Liver (tissue), 9 donors: ENCODE data around the gene STAP2. TPM values are rescaled to one million over a fixed set of nuclear protein-coding genes. Genes with fewer than 3 reads are reported as not detected.
"Not testable (repeated sequence)": the region's sequence is repeated elsewhere in the genome, so short reads cannot be mapped to it uniquely, and the experiment has no call there.

Experiments used
- DNase-seq: peaks from one replicate; pipeline ENCODE4 v3.0.0-alpha.2; 2017; ENCODE audit warnings: low spot score
- H3K27ac ChIP-seq, 2 donors: one replicate each; pipeline ENCODE4 v1.7.0; 2013; ENCODE audit warnings: inconsistent platforms in 2 of 2, low read length in 2 of 2, control low read depth in 1 of 2, low read depth in 1 of 2, mild to moderate bottlenecking in 1 of 2
- H3K27me3 ChIP-seq, 4 donors: one replicate each; pipeline versions ENCODE4 v1.6.1 to v1.7.0; 2013; ENCODE audit warnings: low read length in 3 of 4, inconsistent platforms in 1 of 4, mild to moderate bottlenecking in 1 of 4, moderate library complexity in 1 of 4; ENCODE audit not compliant: control insufficient read depth in 4 of 4, insufficient read depth in 4 of 4
- H3K36me3 ChIP-seq, 4 donors: one replicate each; pipeline versions ENCODE4 v1.6.1 to v1.7.0; 2013; ENCODE audit warnings: low read length in 3 of 4, mild to moderate bottlenecking in 3 of 4, low read depth in 1 of 4, moderate library complexity in 1 of 4; ENCODE audit not compliant: control insufficient read depth in 4 of 4, insufficient read depth in 3 of 4
- H3K4me1 ChIP-seq, 4 donors: one replicate each; pipeline versions ENCODE4 v1.6.1 to v1.7.0; 2013; ENCODE audit warnings: low read length in 3 of 4, mild to moderate bottlenecking in 3 of 4, moderate library complexity in 1 of 4; ENCODE audit not compliant: control insufficient read depth in 4 of 4, insufficient read depth in 4 of 4
- H3K4me3 ChIP-seq, 3 donors: one replicate each; pipeline versions ENCODE4 v1.6.1 to v1.7.0; 2013; ENCODE audit warnings: low read length in 3 of 3, control low read depth in 1 of 3, low read depth in 1 of 3, mild to moderate bottlenecking in 1 of 3
- H3K9ac ChIP-seq, 2 donors: one replicate each; pipeline ENCODE4 v1.7.0; 2013; ENCODE audit warnings: low read length in 2 of 2, mild to moderate bottlenecking in 2 of 2, moderate library complexity in 2 of 2, control low read depth in 1 of 2, low read depth in 1 of 2
- H3K9me3 ChIP-seq, 4 donors: one replicate each; pipeline versions ENCODE4 v1.6.1 to v1.7.0; 2013; ENCODE audit warnings: low read length in 3 of 4; ENCODE audit not compliant: control insufficient read depth in 4 of 4
- EGR1 ChIP-seq, 2 donors: IDR thresholded peaks; 2 replicates each; pipeline ENCODE4 v1.6.1; 2016 to 2018; ENCODE audit warnings: antibody characterized with exemption in 2 of 2, low read depth in 2 of 2
- FOXA1 ChIP-seq: IDR thresholded peaks from 2 replicates; pipeline ENCODE4 v1.6.1; 2016; ENCODE audit warnings: antibody characterized with exemption
- FOXA2 ChIP-seq: IDR thresholded peaks from 2 replicates; pipeline ENCODE4 v1.6.1; 2016; ENCODE audit warnings: antibody characterized with exemption
- GABPA ChIP-seq, 2 donors: IDR thresholded peaks in 1 of 2; conservative IDR thresholded peaks in 1 of 2; 2 replicates each; pipeline ENCODE4 v1.6.1; 2016; ENCODE audit warnings: antibody characterized with exemption in 2 of 2, mild to moderate bottlenecking in 1 of 2, moderate library complexity in 1 of 2
- HNF4G ChIP-seq: IDR thresholded peaks from 2 replicates; pipeline ENCODE4 v1.6.1; 2016; ENCODE audit warnings: antibody characterized with exemption
- JUND ChIP-seq, 2 donors: IDR thresholded peaks; 2 replicates each; pipeline ENCODE4 v1.6.1; 2016; ENCODE audit warnings: antibody characterized with exemption in 2 of 2
- NR2F2 ChIP-seq: IDR thresholded peaks from 2 replicates; pipeline ENCODE4 v1.6.1; 2016; ENCODE audit warnings: antibody characterized with exemption
- RXRA ChIP-seq, 2 donors: IDR thresholded peaks; 2 replicates each; pipeline ENCODE4 v1.6.1; 2017 to 2018; ENCODE audit warnings: antibody characterized with exemption in 2 of 2, mild to moderate bottlenecking in 1 of 2
- SP1 ChIP-seq: IDR thresholded peaks from 2 replicates; pipeline ENCODE4 v1.6.1; 2018; ENCODE audit warnings: antibody characterized with exemption, mild to moderate bottlenecking
- TAF1 ChIP-seq: conservative IDR thresholded peaks from 2 replicates; pipeline ENCODE4 v1.6.1; 2016; ENCODE audit warnings: antibody characterized with exemption, mild to moderate bottlenecking
- YY1 ChIP-seq: IDR thresholded peaks from 2 replicates; pipeline ENCODE4 v1.6.1; 2016; ENCODE audit warnings: antibody characterized with exemption, mild to moderate bottlenecking
- WGBS: extraction: QIAGEN DNeasy Blood & Tissue Kit; methylation state at CpG from one replicate; pipeline ENCODE4 v1.1.7; 2013; 5-methylcytosine and 5-hydroxymethylcytosine counted together
- polyA plus RNA-seq, 2 donors: library from polyadenylated mRNA; stranded (reverse) in 1 of 2; unstranded in 1 of 2; fragments of 200-250 nt in 1 of 2; fragments of >200 nt in 1 of 2; fragmentation: Nextera tagmentation in 1 of 2; extraction: Ambion mirVana in 1 of 2; gene quantifications; one replicate each; pipeline versions ENCODE4 v1.2.1 to v1.2.3, GENCODE V29; 2013 to 2015
- total RNA-seq, 2 donors: library from RNA; depleted of rRNA; stranded (reverse); fragments of >200 nt; gene quantifications; one replicate each; pipeline ENCODE4 v1.2.3, GENCODE V29; 2014
- TF ChIP-seq, protein P1 (sequence below): fragments of 150-350 bp; IDR thresholded peaks from 2 replicates; pipeline ENCODE4 v1.5.1; 2017; ENCODE audit warnings: improper control_type of control experiment, low read depth, low read length; ENCODE audit not compliant: missing input control
- TF ChIP-seq, protein P2 (sequence below): IDR thresholded peaks from 2 replicates; pipeline ENCODE4 v1.6.1; 2016; ENCODE audit warnings: antibody characterized with exemption
- donor health status: healthy.
- donor health status: healthy.
- donor health status: healthy.
- donor health status: healthy.
- donor health status: healthy.

Gene STAP2
- total and polyA plus RNA-seq, 4 donors = 8.6 to 26.4 (median 24.0) TPM

DNA sequence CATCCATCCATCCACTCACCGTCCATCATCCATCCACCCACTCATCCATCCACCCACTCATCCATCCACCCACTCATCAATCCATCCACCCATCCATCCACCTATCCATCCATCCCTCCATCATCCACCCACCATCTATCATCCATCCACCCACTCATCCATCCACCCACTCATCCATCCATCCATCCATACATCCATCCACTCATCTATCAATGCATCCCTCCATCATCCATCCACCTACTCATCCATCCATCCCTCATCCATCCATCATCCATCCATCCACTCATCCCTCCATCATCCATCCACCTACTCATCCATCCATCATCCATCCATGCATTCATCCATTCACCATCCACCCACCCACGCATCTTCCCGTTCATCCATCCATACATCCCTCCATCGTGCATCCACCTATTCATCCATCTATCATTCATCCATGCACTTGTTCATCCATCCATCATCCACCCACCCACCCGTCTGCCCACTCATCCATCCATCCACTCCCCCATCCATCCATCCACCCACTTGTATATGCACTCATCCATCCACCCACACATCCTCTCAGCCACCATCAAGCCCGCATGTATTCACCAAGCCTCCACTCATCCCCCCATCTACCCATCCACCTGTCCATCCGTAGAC is 3.6 kb downstream of the STAP2 start:
- no peaks in the 10 kb centered on the region for H3K9me3 ChIP-seq
- WGBS = 90% methylated on average over 7 of the region's 7 CpGs
- H3K36me3 ChIP-seq = peaks cover 0 to 4% (median 2%) of the 10 kb centered on the region in 4 donors
- no peaks in the 10 kb centered on the region for H3K27me3 ChIP-seq
- TF ChIP-seq EGR1 (IDR thresholded peaks at IDR 0.05; ENCODE audit: low read depth in 2 of 2) = no peak
- no peak for TF ChIP-seq SP1
- no peak for TF ChIP-seq NR2F2
- TF ChIP-seq, protein P1, sequence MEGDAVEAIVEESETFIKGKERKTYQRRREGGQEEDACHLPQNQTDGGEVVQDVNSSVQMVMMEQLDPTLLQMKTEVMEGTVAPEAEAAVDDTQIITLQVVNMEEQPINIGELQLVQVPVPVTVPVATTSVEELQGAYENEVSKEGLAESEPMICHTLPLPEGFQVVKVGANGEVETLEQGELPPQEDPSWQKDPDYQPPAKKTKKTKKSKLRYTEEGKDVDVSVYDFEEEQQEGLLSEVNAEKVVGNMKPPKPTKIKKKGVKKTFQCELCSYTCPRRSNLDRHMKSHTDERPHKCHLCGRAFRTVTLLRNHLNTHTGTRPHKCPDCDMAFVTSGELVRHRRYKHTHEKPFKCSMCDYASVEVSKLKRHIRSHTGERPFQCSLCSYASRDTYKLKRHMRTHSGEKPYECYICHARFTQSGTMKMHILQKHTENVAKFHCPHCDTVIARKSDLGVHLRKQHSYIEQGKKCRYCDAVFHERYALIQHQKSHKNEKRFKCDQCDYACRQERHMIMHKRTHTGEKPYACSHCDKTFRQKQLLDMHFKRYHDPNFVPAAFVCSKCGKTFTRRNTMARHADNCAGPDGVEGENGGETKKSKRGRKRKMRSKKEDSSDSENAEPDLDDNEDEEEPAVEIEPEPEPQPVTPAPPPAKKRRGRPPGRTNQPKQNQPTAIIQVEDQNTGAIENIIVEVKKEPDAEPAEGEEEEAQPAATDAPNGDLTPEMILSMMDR = no peak
- TF ChIP-seq GABPA (IDR thresholded peaks at IDR 0.05 in 1 of 2, conservative IDR thresholded peaks at IDR 0.05 in 1 of 2) = no peak
- H3K9ac ChIP-seq = no peak overlapping the region
- H3K27ac ChIP-seq = no peak overlapping the region
- H3K4me1 ChIP-seq = peaks cover 2 to 20% (median 9%) of the 10 kb centered on the region in 4 donors
- no peak for DNase-seq
- H3K4me3 ChIP-seq = no peak overlapping the region

DNA sequence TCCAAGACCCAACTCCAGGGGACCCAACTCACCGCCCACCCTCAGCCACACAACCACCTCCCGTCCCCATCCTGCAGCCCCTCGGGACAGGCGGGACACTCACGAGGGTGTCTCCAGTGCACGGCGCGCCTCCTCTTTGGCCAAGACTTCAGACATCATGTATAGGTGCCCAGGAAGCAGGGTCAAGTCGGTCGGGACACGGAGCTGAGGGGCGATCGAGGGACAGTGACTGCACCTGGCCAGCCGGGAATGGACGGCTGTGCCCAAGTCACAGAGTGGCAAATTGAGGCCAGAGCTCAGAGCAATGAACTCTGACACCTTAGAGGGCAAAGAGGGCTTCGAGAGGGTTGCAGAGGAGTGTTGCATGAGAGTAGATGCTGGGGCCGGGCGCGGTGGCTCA is 8.8 kb downstream of the STAP2 start:
- Histone ChIP-seq H3K4me3 (no peak overlapping the region), H3K4me1 (peaks cover 3 to 12% (median 8%) of the 10 kb centered on the region in 4 donors), H3K27ac (no peak overlapping the region), H3K9me3 (no peaks in the 10 kb centered on the region), H3K27me3 (no peaks in the 10 kb centered on the region), H3K9ac (no peak overlapping the region), H3K36me3 (peaks cover 0 to 6% (median 2%) of the 10 kb centered on the region in 4 donors)
- WGBS = 96% methylated on average over 19 of the region's 19 CpGs
- TF ChIP-seq RXRA (IDR thresholded peaks at IDR 0.05) (no peak), TAF1 (no peak), FOXA1 (no peak), HNF4G (no peak), YY1 (no peak), SP1 (no peak), FOXA2 (no peak), JUND (IDR thresholded peaks at IDR 0.05) (no peak)
- TF ChIP-seq, protein P2, sequence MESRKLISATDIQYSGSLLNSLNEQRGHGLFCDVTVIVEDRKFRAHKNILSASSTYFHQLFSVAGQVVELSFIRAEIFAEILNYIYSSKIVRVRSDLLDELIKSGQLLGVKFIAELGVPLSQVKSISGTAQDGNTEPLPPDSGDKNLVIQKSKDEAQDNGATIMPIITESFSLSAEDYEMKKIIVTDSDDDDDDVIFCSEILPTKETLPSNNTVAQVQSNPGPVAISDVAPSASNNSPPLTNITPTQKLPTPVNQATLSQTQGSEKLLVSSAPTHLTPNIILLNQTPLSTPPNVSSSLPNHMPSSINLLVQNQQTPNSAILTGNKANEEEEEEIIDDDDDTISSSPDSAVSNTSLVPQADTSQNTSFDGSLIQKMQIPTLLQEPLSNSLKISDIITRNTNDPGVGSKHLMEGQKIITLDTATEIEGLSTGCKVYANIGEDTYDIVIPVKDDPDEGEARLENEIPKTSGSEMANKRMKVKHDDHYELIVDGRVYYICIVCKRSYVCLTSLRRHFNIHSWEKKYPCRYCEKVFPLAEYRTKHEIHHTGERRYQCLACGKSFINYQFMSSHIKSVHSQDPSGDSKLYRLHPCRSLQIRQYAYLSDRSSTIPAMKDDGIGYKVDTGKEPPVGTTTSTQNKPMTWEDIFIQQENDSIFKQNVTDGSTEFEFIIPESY = no peak
- no peak for DNase-seq

DNA sequence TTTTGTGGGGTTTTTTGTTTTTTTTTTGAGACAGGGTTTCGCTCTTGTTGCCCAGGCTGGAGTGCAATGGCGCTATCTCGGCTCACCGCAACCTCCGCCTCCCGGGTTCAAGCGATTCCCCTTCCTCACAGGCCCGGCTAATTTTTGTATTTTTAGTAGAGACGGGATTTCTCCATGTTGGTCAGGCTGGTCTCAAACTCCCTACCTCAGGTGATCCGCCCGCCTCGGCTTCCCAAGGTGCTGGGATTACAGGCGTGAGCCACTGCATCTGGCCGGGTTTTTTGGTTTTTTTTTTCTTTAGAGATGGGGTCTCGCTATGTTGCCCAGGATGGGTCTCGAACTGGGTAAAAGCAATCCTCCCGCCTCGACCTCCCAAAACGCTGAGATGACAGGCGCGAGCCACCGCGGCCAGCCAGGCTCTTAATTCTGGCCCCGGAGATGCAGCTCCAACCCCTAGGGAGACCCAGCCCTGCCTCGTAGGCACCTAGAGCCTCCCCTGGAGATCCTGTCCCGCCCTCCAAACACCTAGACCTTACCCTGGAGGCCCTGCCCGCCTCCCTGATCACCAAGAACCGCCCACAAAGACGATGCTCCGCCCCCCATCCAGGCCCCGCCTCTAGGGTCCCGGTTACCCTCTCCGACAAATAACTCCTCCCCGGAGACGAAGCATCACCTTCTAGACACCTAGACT is 9.5 kb downstream of the STAP2 start:
- H3K4me1 ChIP-seq = peaks cover 3 to 12% (median 8%) of the 10 kb centered on the region in 4 donors
- DNase-seq, H3K36me3 ChIP-seq, H3K27ac ChIP-seq, H3K9ac ChIP-seq, H3K27me3 ChIP-seq, H3K9me3 ChIP-seq: not testable (repeated sequence)
- WGBS = 71% methylated on average over 35 of the region's 35 CpGs
- peak overlapping the region in 1 of 3 donors; percentile 43 for H3K4me3 ChIP-seq
